ENCODE data around the gene KAT6B. TPM values are rescaled to one million over a fixed set of nuclear protein-coding genes. Genes with fewer than 3 reads are reported as not detected.

Gene KAT6B
- total and polyA plus RNA-seq, 2 donors from 2014 or later, result 2.9 to 34.2 TPM

- intact Hi-C loops (cut with DNase I), result no loop called here
- H3K27me3 ChIP-seq (ENCODE audit: control insufficient read depth, insufficient read depth, low read length), result no peaks in the 10 kb centered on the region
- H3K4me1 ChIP-seq (ENCODE audit: control insufficient read depth in 2 of 3, insufficient read depth in 2 of 3, low read depth in 1 of 3, low read length in 3 of 3), result peaks cover 3 to 20% (median 10%) of the 10 kb centered on the region in 3 donors
- DNase-seq (no peak), FAIRE-seq (no peak)
- no peak overlapping the region for H3K4me3 ChIP-seq (ENCODE audit: low read length in 3 of 3)
- TF ChIP-seq, protein P1, sequence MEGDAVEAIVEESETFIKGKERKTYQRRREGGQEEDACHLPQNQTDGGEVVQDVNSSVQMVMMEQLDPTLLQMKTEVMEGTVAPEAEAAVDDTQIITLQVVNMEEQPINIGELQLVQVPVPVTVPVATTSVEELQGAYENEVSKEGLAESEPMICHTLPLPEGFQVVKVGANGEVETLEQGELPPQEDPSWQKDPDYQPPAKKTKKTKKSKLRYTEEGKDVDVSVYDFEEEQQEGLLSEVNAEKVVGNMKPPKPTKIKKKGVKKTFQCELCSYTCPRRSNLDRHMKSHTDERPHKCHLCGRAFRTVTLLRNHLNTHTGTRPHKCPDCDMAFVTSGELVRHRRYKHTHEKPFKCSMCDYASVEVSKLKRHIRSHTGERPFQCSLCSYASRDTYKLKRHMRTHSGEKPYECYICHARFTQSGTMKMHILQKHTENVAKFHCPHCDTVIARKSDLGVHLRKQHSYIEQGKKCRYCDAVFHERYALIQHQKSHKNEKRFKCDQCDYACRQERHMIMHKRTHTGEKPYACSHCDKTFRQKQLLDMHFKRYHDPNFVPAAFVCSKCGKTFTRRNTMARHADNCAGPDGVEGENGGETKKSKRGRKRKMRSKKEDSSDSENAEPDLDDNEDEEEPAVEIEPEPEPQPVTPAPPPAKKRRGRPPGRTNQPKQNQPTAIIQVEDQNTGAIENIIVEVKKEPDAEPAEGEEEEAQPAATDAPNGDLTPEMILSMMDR (IDR thresholded peaks at IDR 0.05; ENCODE audit: borderline replicate concordance, extremely low read depth, insufficient read depth), result no peak
- peak overlapping the region in 1 of 2 donors; percentile 23 for H3K27ac ChIP-seq (ENCODE audit: low read depth in 2 of 2, low read length in 2 of 2)
- no peaks in the 10 kb centered on the region for H3K9me3 ChIP-seq (ENCODE audit: control insufficient read depth in 2 of 3, insufficient read depth in 1 of 3, low read length in 3 of 3)
- H3K36me3 ChIP-seq (ENCODE audit: control insufficient read depth in 2 of 3, insufficient read depth in 3 of 3, low read length in 3 of 3), result no peaks in the 10 kb centered on the region
- no peak overlapping the region for H3K9ac ChIP-seq (ENCODE audit: low read length in 3 of 3)
Observed at GRCh38 chr10:74927701-74928100, 101.3 kb downstream of the KAT6B start.

DNA sequence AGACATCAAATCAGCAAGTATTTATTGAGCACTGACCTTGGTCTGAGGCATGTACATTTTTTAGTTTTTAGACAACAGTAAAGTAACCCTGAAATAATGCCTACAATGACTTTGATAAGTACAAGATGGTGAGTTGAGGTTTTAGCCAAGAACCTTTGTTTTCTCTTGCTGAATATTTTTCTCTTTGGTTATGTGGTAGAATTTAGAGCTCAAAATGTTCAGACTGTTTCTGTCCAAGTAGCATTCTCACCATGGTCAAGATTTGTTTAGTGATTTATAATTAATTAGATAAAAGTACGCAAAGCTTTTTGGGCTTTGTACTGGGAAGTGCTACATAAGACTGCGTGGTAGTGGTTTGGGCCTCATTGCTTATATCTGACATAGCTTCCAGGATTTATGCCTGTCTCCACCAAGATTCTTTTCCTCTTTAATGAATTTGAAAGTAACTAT, 102.4 kb downstream of the KAT6B start:
- H3K9ac ChIP-seq (ENCODE audit: low read length in 3 of 3), result no peak overlapping the region
- no peaks in the 10 kb centered on the region for H3K27me3 ChIP-seq (ENCODE audit: control insufficient read depth, insufficient read depth, low read length)
- no peak overlapping the region for H3K4me3 ChIP-seq (ENCODE audit: low read length in 3 of 3)
- peaks cover 3 to 15% (median 3%) of the 10 kb centered on the region in 3 donors for H3K4me1 ChIP-seq (ENCODE audit: control insufficient read depth in 2 of 3, insufficient read depth in 2 of 3, low read depth in 1 of 3, low read length in 3 of 3)
- TF ChIP-seq, protein P1 (IDR thresholded peaks at IDR 0.05; ENCODE audit: borderline replicate concordance, extremely low read depth, insufficient read depth), result no peak
- H3K36me3 ChIP-seq (ENCODE audit: control insufficient read depth in 2 of 3, insufficient read depth in 3 of 3, low read length in 3 of 3), result no peaks in the 10 kb centered on the region
- intact Hi-C loops (cut with DNase I), result no loop called here
- FAIRE-seq (no peak), DNase-seq (peak in 2 of 5 donors; percentile 49 to 75)
- no peaks in the 10 kb centered on the region for H3K9me3 ChIP-seq (ENCODE audit: control insufficient read depth in 2 of 3, insufficient read depth in 1 of 3, low read length in 3 of 3)
- H3K27ac ChIP-seq (ENCODE audit: low read depth in 2 of 2, low read length in 2 of 2), result peak overlapping the region in 1 of 2 donors; percentile 38

GRCh38 chr10:74929197-74929596, 102.8 kb downstream of the KAT6B start:
- Histone ChIP-seq H3K9ac (ENCODE audit: low read length in 3 of 3) (no peak overlapping the region), H3K36me3 (ENCODE audit: control insufficient read depth in 2 of 3, insufficient read depth in 3 of 3, low read length in 3 of 3) (no peaks in the 10 kb centered on the region), H3K27me3 (ENCODE audit: control insufficient read depth, insufficient read depth, low read length) (no peaks in the 10 kb centered on the region), H3K4me3 (ENCODE audit: low read length in 3 of 3) (no peak overlapping the region), H3K4me1 (ENCODE audit: control insufficient read depth in 2 of 3, insufficient read depth in 2 of 3, low read depth in 1 of 3, low read length in 3 of 3) (peaks cover 0 to 11% (median 3%) of the 10 kb centered on the region in 3 donors), H3K27ac (ENCODE audit: low read depth in 2 of 2, low read length in 2 of 2) (peak overlapping the region in 1 of 2 donors; percentile 38), H3K9me3 (ENCODE audit: control insufficient read depth in 2 of 3, insufficient read depth in 1 of 3, low read length in 3 of 3) (no peaks in the 10 kb centered on the region)
- FAIRE-seq (no peak), DNase-seq (no peak)
- intact Hi-C loops (cut with DNase I), result no loop called here
- TF ChIP-seq, protein P1 (IDR thresholded peaks at IDR 0.05; ENCODE audit: borderline replicate concordance, extremely low read depth, insufficient read depth), result no peak

- H3K36me3 ChIP-seq (ENCODE audit: control insufficient read depth in 2 of 3, insufficient read depth in 3 of 3, low read length in 3 of 3), result no peaks in the 10 kb centered on the region
- TF ChIP-seq, protein P1 (IDR thresholded peaks at IDR 0.05; ENCODE audit: borderline replicate concordance, extremely low read depth, insufficient read depth), result no peak
- peaks cover 0 to 11% (median 3%) of the 10 kb centered on the region in 3 donors for H3K4me1 ChIP-seq (ENCODE audit: control insufficient read depth in 2 of 3, insufficient read depth in 2 of 3, low read depth in 1 of 3, low read length in 3 of 3)
- FAIRE-seq (no peak), DNase-seq (no peak)
- no peak overlapping the region for H3K27ac ChIP-seq (ENCODE audit: low read depth in 2 of 2, low read length in 2 of 2)
- H3K9me3 ChIP-seq (ENCODE audit: control insufficient read depth in 2 of 3, insufficient read depth in 1 of 3, low read length in 3 of 3), result no peaks in the 10 kb centered on the region
- no peaks in the 10 kb centered on the region for H3K27me3 ChIP-seq (ENCODE audit: control insufficient read depth, insufficient read depth, low read length)
- intact Hi-C loops (cut with DNase I), result no loop called here
- no peak overlapping the region for H3K9ac ChIP-seq (ENCODE audit: low read length in 3 of 3)
- H3K4me3 ChIP-seq (ENCODE audit: low read length in 3 of 3), result no peak overlapping the region
Observed at GRCh38 chr10:74930965-74931364, 104.6 kb downstream of the KAT6B start.
